ENCODE data around the gene BYSL. TPM values are rescaled to one million over a fixed set of nuclear protein-coding genes. Genes with fewer than 3 reads are reported as not detected.

The BYSL gene
- total and polyA plus RNA-seq, 10 of the 15 experiments (the other 5 are each of a cell fraction or from before 2014, with no cell fraction given), result 12.6 to 51.1 (median 33.0) TPM

- WGBS (ENCODE audit: insufficient coverage, insufficient replicate concordance, low lambda C conversion rate, missing lambda C conversion rate), result 1% methylated on average over 4 of the region's 5 CpGs
- no peak overlapping the region for H2AFZ ChIP-seq (ENCODE audit: control insufficient read depth, low read depth, low read length)
- H3K36me3 ChIP-seq (ENCODE audit: control insufficient read depth in 2 of 2, insufficient read depth in 2 of 2, low read length in 1 of 2), result no peaks in the 10 kb centered on the region
- in situ Hi-C loops (cut with MboI), result no loop called here
- FAIRE-seq (no peak), ATAC-seq (no peak), DNase-seq (ENCODE audit: low read depth, low spot score) (no peak)
- ChIA-PET RAD21 (ENCODE audit: unreplicated experiment) (no interaction called here), POLR2A (no interaction called here), SMC1A (ENCODE audit: uncharacterized antibody, unreplicated experiment) (interaction anchor here (0.6 kb wide), 1 partner anchor 29 kb away, joined by 3 read pairs; no protein-coding TSS in a partner anchor), CTCF (no interaction called here)
- H3K27me3 ChIP-seq (replicated peaks in 1 of 2; ENCODE audit: control insufficient read depth in 2 of 2, insufficient read depth in 2 of 2, low read length in 1 of 2), result no peaks in the 10 kb centered on the region
- no peaks in the 10 kb centered on the region for H3K9me3 ChIP-seq (replicated peaks; ENCODE audit: control insufficient read depth, insufficient read depth, low read length)
- no peak overlapping the region for H3K4me2 ChIP-seq (ENCODE audit: control insufficient read depth, insufficient read depth)
- H3K4me3 ChIP-seq, result no peak overlapping the region
- TF ChIP-seq POLR2AphosphoS5 (IDR thresholded peaks at IDR 0.05; ENCODE audit: low read length) (no peak), E2F4 (IDR thresholded peaks at IDR 0.05; ENCODE audit: low read depth, low read length) (no peak), DPF2 (IDR thresholded peaks at IDR 0.05) (no peak), HCFC1 (IDR thresholded peaks at IDR 0.05; ENCODE audit: low read length) (no peak), NFYB (IDR thresholded peaks at IDR 0.05; ENCODE audit: insufficient read depth, low read depth, low read length) (no peak), SMC3 (IDR thresholded peaks at IDR 0.05; ENCODE audit: borderline replicate concordance, low read length) (no peak), ZZZ3 (IDR thresholded peaks at IDR 0.05; ENCODE audit: control insufficient read depth, insufficient read length, low read depth) (no peak), HDAC6 (IDR thresholded peaks at IDR 0.05; ENCODE audit: unreplicated experiment) (no peak), RUNX3 (IDR thresholded peaks at IDR 0.05; ENCODE audit: low read length) (no peak), NKRF (conservative IDR thresholded peaks at IDR 0.05) (no peak), ZNF274 (IDR thresholded peaks at IDR 0.05; ENCODE audit: insufficient read depth, insufficient read length) (no peak), RELB (IDR thresholded peaks at IDR 0.05; ENCODE audit: low read depth) (no peak), GABPA (IDR thresholded peaks at IDR 0.05; ENCODE audit: low read depth) (no peak), E4F1 (IDR thresholded peaks at IDR 0.05; ENCODE audit: borderline replicate concordance, partially characterized antibody) (no peak), SREBF1 (IDR thresholded peaks at IDR 0.05; ENCODE audit: low read length) (no peak), NR2C2 (IDR thresholded peaks at IDR 0.05; ENCODE audit: borderline replicate concordance, control insufficient read depth, insufficient read length, low read depth) (no peak), BHLHE40 (IDR thresholded peaks at IDR 0.05; ENCODE audit: borderline replicate concordance in 1 of 2, low read depth in 2 of 2, low read length in 1 of 2) (no peak), RFX5 (IDR thresholded peaks at IDR 0.05; ENCODE audit: low read depth, low read length) (no peak)
- no peak overlapping the region for H3K9ac ChIP-seq (ENCODE audit: control insufficient read depth, insufficient read depth, low read length)
- no peaks in the 10 kb centered on the region for H3K79me2 ChIP-seq (ENCODE audit: control insufficient read depth, insufficient read depth, low read length)
- H4K20me1 ChIP-seq (ENCODE audit: control insufficient read depth, insufficient read depth), result no peaks in the 10 kb centered on the region
- no peak overlapping the region for H3K27ac ChIP-seq (ENCODE audit: control insufficient read depth, insufficient read depth)
- peaks cover 4% of the 10 kb centered on the region; the same call in 1 of the 2 replicates for H3K4me1 ChIP-seq (ENCODE audit: control insufficient read depth, insufficient read depth, low read length)
- intact Hi-C loops (cut with micrococcal nuclease; ENCODE audit: unreplicated experiment), result no loop called here
- no TSS peak for BruUV-seq (replicated peaks)
Observed at GRCh38 chr6:41974281-41974825, 53.1 kb downstream of the BYSL start.

All from GM12878 (cell line).